GM21717 (cell line): ENCODE data around the gene USP49.
"Not testable (repeated sequence)": the region's sequence is repeated elsewhere in the genome, so short reads cannot be mapped to it uniquely, and the experiment has no call there.

ENCODE experiments used
- ATAC-seq: cut with Tn5 transposase; IDR thresholded peaks from one replicate; pipeline ENCODE4 v1.9.1; 2021; ENCODE audit warnings: mild to moderate bottlenecking, moderate library complexity; ENCODE audit not compliant: unreplicated experiment

USP49 gene

GRCh38 chr6:41895300-41896233 is at the start of gene USP49:
Gene USP49, minus strand, starts transcription at chr6:41895375. Its CDS starts 88,392 bp downstream, at chr6:41806983.
- peak; percentile 76 for ATAC-seq

- ATAC-seq: no peak
Measured at GRCh38 chr6:41943456-41943855, 48.3 kb upstream of the USP49 start.

GRCh38 chr6:41942882-41943281 is 47.7 kb upstream of the USP49 start:
- not testable (repeated sequence) for ATAC-seq

- no peak for ATAC-seq
Measured at GRCh38 chr6:41942067-41942851, 47.1 kb upstream of the USP49 start.

- ATAC-seq: peak; percentile 76
Measured at GRCh38 chr6:41941280-41942066, 46.3 kb upstream of the USP49 start, which contains the start of gene CCND3. Gene CCND3, minus strand, starts transcription at chr6:41941808. Its CDS starts 159 bp downstream, at chr6:41941649.

- ATAC-seq: no peak
Measured at GRCh38 chr6:41940759-41941279, 45.6 kb upstream of the USP49 start.

- no peak for ATAC-seq
Measured at GRCh38 chr6:41939848-41940758, 44.9 kb upstream of the USP49 start.

- ATAC-seq: no peak
Measured at GRCh38 chr6:41939176-41939847, 44.1 kb upstream of the USP49 start.

- ATAC-seq: no peak
Measured at GRCh38 chr6:41938590-41939175, 43.5 kb upstream of the USP49 start.

- ATAC-seq: no peak
Measured at GRCh38 chr6:41937861-41938574, 42.8 kb upstream of the USP49 start.

- ATAC-seq: no peak
Measured at GRCh38 chr6:41937472-41937860, 42.3 kb upstream of the USP49 start.

- ATAC-seq: peak; percentile 49
Measured at GRCh38 chr6:41936073-41936837, 41.1 kb upstream of the USP49 start.

- ATAC-seq: no peak
Measured at GRCh38 chr6:41935685-41936072, 40.5 kb upstream of the USP49 start.

GRCh38 chr6:41935193-41935574 is 40.0 kb upstream of the USP49 start:
- ATAC-seq: no peak

GRCh38 chr6:41934278-41935192 is 39.4 kb upstream of the USP49 start:
- no peak for ATAC-seq

- ATAC-seq: no peak
Measured at GRCh38 chr6:41932378-41932777, 37.2 kb upstream of the USP49 start.
